NCI-H2107 treated with DMSO at 0.1 percent for 48 hours (cell line): ENCODE data around the gene NLGN4Y.
"Not testable (repeated sequence)": the region's sequence is repeated elsewhere in the genome, so short reads cannot be mapped to it uniquely, and the experiment has no call there.

Experiments
- DNase-seq: peaks from one replicate; lab custom pipeline; 2025; ENCODE audit not compliant: unreplicated experiment; lab: John Stamatoyannopoulos, UW

The NLGN4Y gene

GRCh38 chrY:14834103-14835060 lies 310.1 kb downstream of the NLGN4Y start:
- DNase-seq: no peak

GRCh38 chrY:14837466-14837865 lies 313.1 kb downstream of the NLGN4Y start:
- DNase-seq: no peak

GRCh38 chrY:14850734-14851133 lies 326.4 kb downstream of the NLGN4Y start:
- DNase-seq: no peak

GRCh38 chrY:14860448-14860847 lies 336.1 kb downstream of the NLGN4Y start:
- no peak for DNase-seq

GRCh38 chrY:14861033-14861432 lies 336.7 kb downstream of the NLGN4Y start:
- not testable (repeated sequence) for DNase-seq

- DNase-seq: no peak
Measured at GRCh38 chrY:14871971-14872370, 347.6 kb downstream of the NLGN4Y start.
